Kidney (tissue), 14 donors: Measurements from ENCODE around the gene NEUROD1. TPM values are rescaled to one million over a fixed set of nuclear protein-coding genes. Genes with fewer than 3 reads are reported as not detected.

Experiments used
- DNase-seq, 5 donors: peaks; one replicate each; pipeline ENCODE4 v3.0.0-alpha.2; 2013 to 2020
- FAIRE-seq: peaks from 2 replicates; lab custom pipeline; 2012; peaks lifted over from hg19 to GRCh38; lab: Jason Lieb, UNC
- H3K27ac ChIP-seq, 2 donors: one replicate each; pipeline ENCODE4 v1.7.0; 2013; ENCODE audit warnings: low read depth in 2 of 2, low read length in 2 of 2, inconsistent platforms in 1 of 2
- H3K27me3 ChIP-seq: one replicate; pipeline ENCODE4 v1.7.1; 2013; ENCODE audit warnings: low read length, inconsistent platforms; ENCODE audit not compliant: control insufficient read depth, insufficient read depth
- H3K36me3 ChIP-seq, 3 donors: one replicate each; pipeline versions ENCODE4 v1.7.0 to v1.7.1; 2013; ENCODE audit warnings: low read length in 3 of 3, control low read depth in 1 of 3, inconsistent platforms in 1 of 3; ENCODE audit not compliant: insufficient read depth in 3 of 3, control insufficient read depth in 2 of 3
- H3K4me1 ChIP-seq, 3 donors: one replicate each; pipeline versions ENCODE4 v1.7.0 to v1.7.1; 2013; ENCODE audit warnings: low read length in 3 of 3, inconsistent platforms in 1 of 3, low read depth in 1 of 3; ENCODE audit not compliant: control insufficient read depth in 2 of 3, insufficient read depth in 2 of 3
- H3K4me3 ChIP-seq, 3 donors: one replicate each; pipeline versions ENCODE4 v1.7.0 to v1.8.1; 2013; ENCODE audit warnings: low read length in 3 of 3, control low read depth in 1 of 3, inconsistent platforms in 1 of 3
- H3K9ac ChIP-seq, 3 donors: one replicate each; pipeline versions ENCODE4 v1.7.0 to v1.7.1; 2013; ENCODE audit warnings: low read length in 3 of 3, control low read depth in 1 of 3, inconsistent platforms in 1 of 3
- H3K9me3 ChIP-seq, 3 donors: one replicate each; pipeline versions ENCODE4 v1.7.0 to v1.7.1; 2013; ENCODE audit warnings: low read length in 3 of 3, control low read depth in 1 of 3, inconsistent platforms in 1 of 3; ENCODE audit not compliant: control insufficient read depth in 2 of 3, insufficient read depth in 1 of 3
- CTCF ChIP-seq: IDR thresholded peaks from 3 replicates; pipeline ENCODE4 v1.5.1; 2012; ENCODE audit warnings: mild to moderate bottlenecking, moderate library complexity, borderline replicate concordance; ENCODE audit not compliant: insufficient read depth; ENCODE audit errors: extremely low read depth
- intact Hi-C: fragments of 100-400 bp; cut with DNase I; formaldehyde crosslinking; loops from one replicate; pipeline ENCODE4 v1.11.1; 2022
- polyA plus RNA-seq: library from polyadenylated mRNA; stranded (reverse); fragments of 350-450 nt; fragmentation: Illumina TruSeq; extraction: RNeasy Lipid Tissue Mini Kit (QIAGEN cat#74804); gene quantifications from one replicate; pipeline ENCODE4 v1.2.3, GENCODE V29; 2014; ENCODE audit warnings: low read depth, low replicate concordance; ENCODE audit not compliant: insufficient read depth
- total RNA-seq: library from RNA; stranded (reverse); fragmentation: NEBNext Ultra II Directional; extraction: Animal tissue kit (Norgen Biotek cat#: 25700); gene quantifications from one replicate; pipeline ENCODE4 v1.2.1, GENCODE V29; 2021
- donor health status: control.
- donor health status: control.
- donor health status: control.
- donor health status: control.
- donor health status: control.
- donor health status: DM: yes; HTN: yes; CAD: no.
- donor health status: Normal renal cell carcinoma (clear cell type).

Gene NEUROD1
- total and polyA plus RNA-seq, 2 donors from 2014 or later = not detected

- Histone ChIP-seq H3K36me3 (no peaks in the 10 kb centered on the region), H3K9me3 (no peaks in the 10 kb centered on the region), H3K4me3 (no peak overlapping the region), H3K27ac (no peak overlapping the region), H3K27me3 (peaks cover 68% of the 10 kb centered on the region), H3K9ac (no peak overlapping the region), H3K4me1 (peaks cover 0 to 11% (median 0%) of the 10 kb centered on the region in 3 donors)
- no peak for TF ChIP-seq CTCF
- FAIRE-seq (no peak), DNase-seq (peak in 1 of 5 donors; percentile 31)
- intact Hi-C loops = no loop called here
These were observed 1.9 kb upstream of the NEUROD1 start for GRCh38 chr2:181682026-181682789.

GRCh38 chr2:181680937-181681811 is 857 bp upstream of the NEUROD1 start:
- Histone ChIP-seq H3K9ac (no peak overlapping the region), H3K4me1 (peaks cover 0 to 11% (median 0%) of the 10 kb centered on the region in 3 donors), H3K9me3 (no peaks in the 10 kb centered on the region), H3K27me3 (peaks cover 68% of the 10 kb centered on the region), H3K36me3 (no peaks in the 10 kb centered on the region), H3K4me3 (peak overlapping the region in 2 of 3 donors; percentile 23 to 38), H3K27ac (no peak overlapping the region)
- DNase-seq (peak in 1 of 5 donors; percentile 61), FAIRE-seq (no peak)
- TF ChIP-seq CTCF = no peak
- intact Hi-C loops = no loop called here

- TF ChIP-seq CTCF = no peak
- intact Hi-C loops = no loop called here
These were observed 755 bp downstream of the NEUROD1 start for GRCh38 chr2:181679544-181679979.

More at GRCh38 chr2:181679544-181679979, 755 bp downstream of the NEUROD1 start:
- H3K27ac ChIP-seq = no peak overlapping the region
- no peak overlapping the region for H3K9ac ChIP-seq
- peaks cover 63% of the 10 kb centered on the region for H3K27me3 ChIP-seq
- FAIRE-seq (no peak), DNase-seq (no peak)
- H3K9me3 ChIP-seq = no peaks in the 10 kb centered on the region
- H3K4me3 ChIP-seq = no peak overlapping the region
- H3K36me3 ChIP-seq = no peaks in the 10 kb centered on the region
- H3K4me1 ChIP-seq = peaks cover 0 to 7% (median 0%) of the 10 kb centered on the region in 3 donors
